ENCODE data around the gene CIROP.

- no peak for TF ChIP-seq CREM (CRISPR knock-in tag; IDR thresholded peaks at IDR 0.05)
- TF ChIP-seq, protein P1, sequence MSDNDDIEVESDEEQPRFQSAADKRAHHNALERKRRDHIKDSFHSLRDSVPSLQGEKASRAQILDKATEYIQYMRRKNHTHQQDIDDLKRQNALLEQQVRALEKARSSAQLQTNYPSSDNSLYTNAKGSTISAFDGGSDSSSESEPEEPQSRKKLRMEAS (CRISPR knock-in tag; IDR thresholded peaks at IDR 0.05) = no peak
These were observed 10.4 kb upstream of the CIROP start for GRCh38 chr14:23115039-23115731.

Measured in WTC11 (cell line).